NCI-H2029 (cell line): Measurements from ENCODE around the gene CCDC146.
"Not testable (repeated sequence)": the region's sequence is repeated elsewhere in the genome, so short reads cannot be mapped to it uniquely, and the experiment has no call there.

Experiments used
- DNase-seq: peaks from one replicate; lab custom pipeline; 2025; lab: John Stamatoyannopoulos, UW

The CCDC146 gene

DNA sequence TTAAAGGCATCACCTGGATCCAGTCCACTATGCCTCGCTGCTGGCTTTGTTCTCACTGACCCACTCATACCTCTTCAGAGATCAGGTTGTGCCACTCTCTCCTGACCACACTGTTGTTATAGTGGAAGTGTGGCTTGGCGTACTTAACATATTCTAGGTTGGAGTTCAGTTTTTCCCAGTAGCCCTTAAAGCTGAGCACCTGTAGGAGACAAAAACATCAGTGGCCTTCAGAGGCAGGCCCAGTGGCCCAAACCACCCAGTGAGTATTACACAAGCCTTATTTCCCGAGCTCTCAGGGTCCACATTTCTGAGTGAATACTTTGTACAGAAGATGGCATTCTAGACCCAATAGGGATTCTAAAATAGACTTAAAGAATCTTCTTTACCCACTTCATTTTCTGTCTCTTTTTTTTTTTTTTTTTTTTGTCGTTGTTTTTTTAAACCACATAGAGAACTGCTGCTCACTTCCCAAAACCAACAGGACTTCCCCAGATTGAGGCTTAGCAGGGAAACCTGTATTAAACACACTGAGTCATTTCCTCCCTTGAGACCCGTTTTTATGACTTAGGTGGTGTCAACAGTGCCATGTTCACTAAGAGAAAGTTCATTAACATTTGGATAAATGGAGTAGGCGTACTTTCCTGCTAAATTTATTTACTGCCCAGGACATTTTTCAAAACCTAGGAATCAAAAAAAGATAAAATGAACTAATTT is 207.9 kb downstream of the CCDC146 start:
- peak; percentile 68 for DNase-seq

DNA sequence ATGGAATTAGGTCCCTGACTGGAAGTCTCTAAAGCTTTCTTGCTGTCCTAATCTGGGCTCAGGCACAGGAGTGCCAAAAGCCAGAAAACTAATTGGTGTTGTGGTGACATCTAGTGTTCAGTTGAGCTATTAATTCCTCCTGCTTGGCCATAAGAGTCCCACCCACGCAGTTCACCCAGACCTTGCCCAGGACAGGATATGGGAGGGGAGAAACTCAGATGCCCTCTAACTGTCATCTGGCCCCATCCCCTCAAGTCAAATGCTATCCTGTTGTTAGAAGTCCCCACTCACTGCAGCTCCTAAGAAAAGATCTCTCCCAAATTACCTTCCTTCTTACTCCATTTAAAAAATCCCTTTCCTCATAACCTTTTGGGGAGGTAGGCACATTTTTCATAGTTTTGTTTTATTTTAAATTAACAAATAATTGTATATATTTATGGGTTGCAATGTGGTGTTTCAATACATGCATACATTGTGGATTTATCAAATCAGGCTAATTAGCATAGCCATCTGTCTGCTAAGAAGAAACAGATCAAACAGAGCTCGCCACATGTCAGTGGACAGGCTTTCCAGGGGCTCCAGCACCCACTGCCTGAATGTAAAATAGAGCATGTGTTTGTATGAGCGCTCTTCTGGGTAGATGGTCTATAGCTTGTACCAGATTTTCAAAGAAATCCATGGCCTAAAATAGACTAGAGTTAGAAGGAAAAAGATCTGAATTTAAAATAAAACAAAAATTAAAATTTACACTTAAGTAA is 209.7 kb downstream of the CCDC146 start:
- peak; percentile 40 for DNase-seq

GRCh38 chr7:77334039-77334438 is 211.6 kb downstream of the CCDC146 start:
- DNase-seq, result not testable (repeated sequence)

- no peak for DNase-seq
Observed at GRCh38 chr7:77335581-77335980, 213.2 kb downstream of the CCDC146 start.

GRCh38 chr7:77337456-77337990 is 215.1 kb downstream of the CCDC146 start:
- DNase-seq, result no peak

GRCh38 chr7:77338260-77338659 is 215.8 kb downstream of the CCDC146 start:
- no peak for DNase-seq

DNA sequence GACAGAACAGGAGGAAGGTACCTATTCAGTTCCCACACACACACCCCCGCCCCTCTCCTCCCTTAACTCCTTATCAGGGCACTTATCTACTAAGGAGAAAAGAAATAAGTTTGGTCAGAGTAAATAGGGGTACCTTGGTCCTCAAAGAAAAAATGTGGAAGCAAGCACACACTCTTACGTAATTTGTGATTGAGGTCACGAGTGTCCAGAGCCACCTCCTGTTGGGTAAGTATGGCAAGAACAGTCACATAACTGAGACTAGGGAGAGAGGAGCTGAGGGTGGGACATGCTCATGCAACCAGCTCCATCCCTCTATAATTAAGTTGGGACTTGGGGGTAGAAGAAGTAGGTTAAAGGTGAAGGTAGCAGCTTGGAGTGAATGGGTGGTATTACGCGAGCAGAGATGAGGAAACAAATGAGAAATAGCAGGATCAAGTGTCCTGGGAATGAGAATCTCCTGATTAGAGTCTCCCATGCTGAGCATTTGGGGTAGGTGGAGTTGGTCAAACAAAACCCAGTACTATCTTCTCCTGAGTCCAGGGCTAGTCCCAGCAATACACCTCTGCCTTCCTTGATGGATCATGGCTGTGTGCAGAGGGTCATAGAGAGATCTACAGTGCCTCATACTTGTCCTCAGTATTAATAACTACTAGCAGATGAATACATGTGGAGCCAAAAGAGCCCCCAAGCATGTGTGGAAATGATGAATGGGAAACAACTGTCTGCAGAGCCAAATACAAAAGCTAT is 216.6 kb downstream of the CCDC146 start:
- DNase-seq, result no peak

DNA sequence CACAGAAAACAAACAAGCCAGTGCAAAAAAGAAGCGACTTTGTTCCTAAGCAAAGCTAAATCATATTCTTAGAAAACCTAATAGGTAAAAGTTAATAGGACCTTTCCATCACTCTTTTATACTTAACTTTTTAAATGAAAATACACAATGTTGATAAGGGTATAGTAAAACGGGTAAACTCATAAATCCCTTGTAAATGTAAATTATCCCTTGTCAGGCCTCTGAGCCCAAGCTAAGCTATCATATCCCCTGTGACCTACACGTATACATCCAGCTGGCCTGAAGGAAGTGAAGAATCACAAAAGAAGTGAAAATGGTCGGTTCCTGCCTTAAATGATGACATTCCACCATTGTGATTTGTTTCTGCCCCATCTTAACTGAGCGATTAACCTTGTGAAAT is 217.3 kb downstream of the CCDC146 start:
- DNase-seq, result no peak
